ENCODE measurements around the gene WNT7B.

WNT7B gene

GRCh38 chr22:45879552-45879949 is 97.4 kb downstream of the WNT7B start:
- in situ Hi-C loops (cut with MboI; ENCODE audit: low sequenced_read_pairs) = no loop called here
- H3K9me3 ChIP-seq = no peaks in the 10 kb centered on the region
- no peak for DNase-seq (ENCODE audit: low spot score in 2 of 2)
- H3K4me3 ChIP-seq = no peak overlapping the region
- no peaks in the 10 kb centered on the region for H3K4me1 ChIP-seq
- no peaks in the 10 kb centered on the region for H3K36me3 ChIP-seq (replicated peaks)
- H3K27me3 ChIP-seq (ENCODE audit: low read depth) = peaks cover 11% of the 10 kb centered on the region

- no peak for DNase-seq (ENCODE audit: low spot score in 2 of 2)
- no peaks in the 10 kb centered on the region for H3K36me3 ChIP-seq (replicated peaks)
- H3K4me3 ChIP-seq = no peak overlapping the region
- H3K27me3 ChIP-seq (ENCODE audit: low read depth) = peaks cover 11% of the 10 kb centered on the region
- no peaks in the 10 kb centered on the region for H3K4me1 ChIP-seq
- in situ Hi-C loops (cut with MboI; ENCODE audit: low sequenced_read_pairs) = no loop called here
- no peaks in the 10 kb centered on the region for H3K9me3 ChIP-seq
Measured at GRCh38 chr22:45878901-45879551, 97.9 kb downstream of the WNT7B start.

- Histone ChIP-seq H3K4me3 (no peak overlapping the region), H3K4me1 (no peaks in the 10 kb centered on the region), H3K9me3 (no peaks in the 10 kb centered on the region), H3K27me3 (ENCODE audit: low read depth) (peaks cover 14% of the 10 kb centered on the region), H3K36me3 (replicated peaks) (no peaks in the 10 kb centered on the region)
- in situ Hi-C loops (cut with MboI; ENCODE audit: low sequenced_read_pairs) = no loop called here
- no peak for DNase-seq (ENCODE audit: low spot score in 2 of 2)
Measured at GRCh38 chr22:45878051-45878781, 98.7 kb downstream of the WNT7B start.

GRCh38 chr22:45877651-45878050 is 99.3 kb downstream of the WNT7B start:
- Histone ChIP-seq H3K4me1 (no peaks in the 10 kb centered on the region), H3K27me3 (ENCODE audit: low read depth) (peaks cover 14% of the 10 kb centered on the region)
- in situ Hi-C loops (cut with MboI; ENCODE audit: low sequenced_read_pairs) = no loop called here

GRCh38 chr22:45877036-45877380 is 100.0 kb downstream of the WNT7B start:
- H3K27me3 ChIP-seq (ENCODE audit: low read depth) = peaks cover 14% of the 10 kb centered on the region
- in situ Hi-C loops (cut with MboI; ENCODE audit: low sequenced_read_pairs) = no loop called here

More at GRCh38 chr22:45877651-45878050, 99.3 kb downstream of the WNT7B start:
- no peak for DNase-seq (ENCODE audit: low spot score in 2 of 2)
- Histone ChIP-seq H3K4me3 (no peak overlapping the region), H3K36me3 (replicated peaks) (no peaks in the 10 kb centered on the region), H3K9me3 (peaks cover 4% of the 10 kb centered on the region)

GRCh38 chr22:45876136-45877035 is 100.6 kb downstream of the WNT7B start:
- peaks cover 14% of the 10 kb centered on the region for H3K27me3 ChIP-seq (ENCODE audit: low read depth)
- H3K9me3 ChIP-seq = peaks cover 8% of the 10 kb centered on the region
- H3K4me1 ChIP-seq = no peaks in the 10 kb centered on the region
- DNase-seq (ENCODE audit: low spot score in 2 of 2) = no peak
- no peak overlapping the region for H3K4me3 ChIP-seq
- in situ Hi-C loops (cut with MboI; ENCODE audit: low sequenced_read_pairs) = no loop called here
- no peaks in the 10 kb centered on the region for H3K36me3 ChIP-seq (replicated peaks)

More at GRCh38 chr22:45877036-45877380, 100.0 kb downstream of the WNT7B start:
- no peaks in the 10 kb centered on the region for H3K36me3 ChIP-seq (replicated peaks)
- no peak overlapping the region for H3K4me3 ChIP-seq
- DNase-seq (ENCODE audit: low spot score in 2 of 2) = no peak
- no peaks in the 10 kb centered on the region for H3K4me1 ChIP-seq
- peaks cover 8% of the 10 kb centered on the region for H3K9me3 ChIP-seq

GRCh38 chr22:45872659-45873263 is 104.2 kb downstream of the WNT7B start:
- H3K27me3 ChIP-seq (ENCODE audit: low read depth) = peaks cover 30% of the 10 kb centered on the region
- in situ Hi-C loops (cut with MboI; ENCODE audit: low sequenced_read_pairs) = no loop called here

GRCh38 chr22:45871721-45872120 is 105.2 kb downstream of the WNT7B start:
- no peak for DNase-seq (ENCODE audit: low spot score in 2 of 2)
- in situ Hi-C loops (cut with MboI; ENCODE audit: low sequenced_read_pairs) = no loop called here
- H3K27me3 ChIP-seq (ENCODE audit: low read depth) = peaks cover 37% of the 10 kb centered on the region

More at GRCh38 chr22:45872659-45873263, 104.2 kb downstream of the WNT7B start:
- no peaks in the 10 kb centered on the region for H3K4me1 ChIP-seq
- H3K9me3 ChIP-seq = peaks cover 8% of the 10 kb centered on the region
- no peak overlapping the region for H3K4me3 ChIP-seq
- DNase-seq (ENCODE audit: low spot score in 2 of 2) = no peak
- no peaks in the 10 kb centered on the region for H3K36me3 ChIP-seq (replicated peaks)

More at GRCh38 chr22:45871721-45872120, 105.2 kb downstream of the WNT7B start:
- H3K9me3 ChIP-seq = peaks cover 8% of the 10 kb centered on the region
- no peaks in the 10 kb centered on the region for H3K4me1 ChIP-seq
- H3K4me3 ChIP-seq = no peak overlapping the region
- H3K36me3 ChIP-seq (replicated peaks) = no peaks in the 10 kb centered on the region
